WTC11 (cell line): ENCODE measurements around the gene BBLN.

Experiments used
- CBFB ChIP-seq: sonication (generic); formaldehyde crosslinking; IDR thresholded peaks from 2 replicates; pipeline ENCODE4 v1.8.1; 2022; ENCODE audit warnings: mild to moderate bottlenecking, low read depth, missing genetic modification reagents
- ETV6 ChIP-seq: sonication (generic); formaldehyde crosslinking; IDR thresholded peaks from 2 replicates; pipeline ENCODE4 v1.8.1; 2022; ENCODE audit warnings: mild to moderate bottlenecking, missing genetic modification reagents
- FOXJ3 ChIP-seq: sonication (generic); formaldehyde crosslinking; IDR thresholded peaks from 2 replicates; pipeline ENCODE4 v1.9.0; 2021; ENCODE audit warnings: missing genetic modification reagents, mild to moderate bottlenecking, borderline replicate concordance
- FOXK1 ChIP-seq: sonication (generic); formaldehyde crosslinking; IDR thresholded peaks from 2 replicates; pipeline ENCODE4 v1.8.0; 2022; ENCODE audit warnings: mild to moderate bottlenecking, moderate library complexity, missing genetic modification reagents
- MYBL2 ChIP-seq: sonication (generic); formaldehyde crosslinking; IDR thresholded peaks from 2 replicates; pipeline ENCODE4 v1.8.1; 2023; ENCODE audit warnings: mild to moderate bottlenecking, moderate library complexity, missing genetic modification reagents
- NFYB ChIP-seq: sonication (generic); formaldehyde crosslinking; conservative IDR thresholded peaks from 2 replicates; pipeline ENCODE4 v1.8.0; 2022; ENCODE audit warnings: low read depth, missing genetic modification reagents
- NR2C2 ChIP-seq: sonication (generic); formaldehyde crosslinking; IDR thresholded peaks from 2 replicates; pipeline ENCODE4 v1.8.0; 2022; ENCODE audit warnings: mild to moderate bottlenecking, missing genetic modification reagents
- SP1 ChIP-seq: sonication (generic); formaldehyde crosslinking; conservative IDR thresholded peaks from 2 replicates; pipeline ENCODE4 v1.8.1; 2022; ENCODE audit warnings: missing genetic modification reagents
- TEAD4 ChIP-seq: sonication (generic); formaldehyde crosslinking; IDR thresholded peaks from 2 replicates; pipeline ENCODE4 v1.8.0; 2022; ENCODE audit warnings: mild to moderate bottlenecking, missing genetic modification reagents
- TP53 ChIP-seq: sonication (generic); formaldehyde crosslinking; IDR thresholded peaks from 2 replicates; pipeline ENCODE4 v1.8.1; 2023; ENCODE audit warnings: mild to moderate bottlenecking, missing genetic modification reagents
- ZNF121 ChIP-seq: sonication (generic); formaldehyde crosslinking; IDR thresholded peaks from 2 replicates; pipeline ENCODE4 v1.8.0; 2023; ENCODE audit warnings: missing genetic modification reagents
- TF ChIP-seq, protein P1 (sequence below): sonication (generic); formaldehyde crosslinking; IDR thresholded peaks from 2 replicates; pipeline ENCODE4 v1.8.0; 2023; ENCODE audit warnings: mild to moderate bottlenecking, missing genetic modification reagents
- TF ChIP-seq, protein P2 (sequence below): fragments of 200-600 bp; IDR thresholded peaks from 2 replicates; pipeline ENCODE4 v1.8.0; 2022; ENCODE audit warnings: antibody characterized with exemption
- TF ChIP-seq, protein P3 (sequence below): sonication (generic); formaldehyde crosslinking; IDR thresholded peaks from 2 replicates; pipeline ENCODE4 v1.8.1; 2022; ENCODE audit warnings: low read depth, mild to moderate bottlenecking, moderate library complexity, missing genetic modification reagents, borderline replicate concordance

DNA sequence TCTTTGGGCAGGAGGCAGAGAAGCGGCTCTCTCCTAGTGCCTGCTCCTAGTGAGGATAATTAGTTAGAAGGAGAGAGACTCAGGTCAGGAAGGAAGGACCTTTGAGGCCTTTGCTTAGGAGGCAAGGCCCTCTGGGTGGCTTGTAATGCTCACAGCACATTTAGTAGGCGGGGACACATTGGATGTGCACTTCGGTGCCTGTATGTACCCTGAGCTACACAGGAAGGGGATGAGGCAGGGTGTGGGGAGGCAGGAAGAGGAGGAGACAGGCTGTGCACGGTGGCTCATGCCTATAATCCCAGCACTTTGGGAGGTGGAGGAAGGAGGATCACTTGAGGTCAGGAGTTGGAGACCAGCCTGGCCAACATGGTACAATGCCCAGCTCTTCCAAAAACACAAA is 18.0 kb upstream of the BBLN start:
- TF ChIP-seq MYBL2 (CRISPR knock-in tag) (no peak), NFYB (CRISPR knock-in tag) (no peak), NR2C2 (CRISPR knock-in tag) (no peak), TEAD4 (CRISPR knock-in tag) (no peak), ZNF121 (no peak), FOXK1 (CRISPR knock-in tag) (no peak), CBFB (CRISPR knock-in tag) (no peak), SP1 (no peak), FOXJ3 (CRISPR knock-in tag) (no peak), ETV6 (CRISPR knock-in tag) (no peak), TP53 (CRISPR knock-in tag) (no peak)
- TF ChIP-seq, protein P1, sequence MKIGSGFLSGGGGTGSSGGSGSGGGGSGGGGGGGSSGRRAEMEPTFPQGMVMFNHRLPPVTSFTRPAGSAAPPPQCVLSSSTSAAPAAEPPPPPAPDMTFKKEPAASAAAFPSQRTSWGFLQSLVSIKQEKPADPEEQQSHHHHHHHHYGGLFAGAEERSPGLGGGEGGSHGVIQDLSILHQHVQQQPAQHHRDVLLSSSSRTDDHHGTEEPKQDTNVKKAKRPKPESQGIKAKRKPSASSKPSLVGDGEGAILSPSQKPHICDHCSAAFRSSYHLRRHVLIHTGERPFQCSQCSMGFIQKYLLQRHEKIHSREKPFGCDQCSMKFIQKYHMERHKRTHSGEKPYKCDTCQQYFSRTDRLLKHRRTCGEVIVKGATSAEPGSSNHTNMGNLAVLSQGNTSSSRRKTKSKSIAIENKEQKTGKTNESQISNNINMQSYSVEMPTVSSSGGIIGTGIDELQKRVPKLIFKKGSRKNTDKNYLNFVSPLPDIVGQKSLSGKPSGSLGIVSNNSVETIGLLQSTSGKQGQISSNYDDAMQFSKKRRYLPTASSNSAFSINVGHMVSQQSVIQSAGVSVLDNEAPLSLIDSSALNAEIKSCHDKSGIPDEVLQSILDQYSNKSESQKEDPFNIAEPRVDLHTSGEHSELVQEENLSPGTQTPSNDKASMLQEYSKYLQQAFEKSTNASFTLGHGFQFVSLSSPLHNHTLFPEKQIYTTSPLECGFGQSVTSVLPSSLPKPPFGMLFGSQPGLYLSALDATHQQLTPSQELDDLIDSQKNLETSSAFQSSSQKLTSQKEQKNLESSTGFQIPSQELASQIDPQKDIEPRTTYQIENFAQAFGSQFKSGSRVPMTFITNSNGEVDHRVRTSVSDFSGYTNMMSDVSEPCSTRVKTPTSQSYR (CRISPR knock-in tag), result no peak
- TF ChIP-seq, protein P2, sequence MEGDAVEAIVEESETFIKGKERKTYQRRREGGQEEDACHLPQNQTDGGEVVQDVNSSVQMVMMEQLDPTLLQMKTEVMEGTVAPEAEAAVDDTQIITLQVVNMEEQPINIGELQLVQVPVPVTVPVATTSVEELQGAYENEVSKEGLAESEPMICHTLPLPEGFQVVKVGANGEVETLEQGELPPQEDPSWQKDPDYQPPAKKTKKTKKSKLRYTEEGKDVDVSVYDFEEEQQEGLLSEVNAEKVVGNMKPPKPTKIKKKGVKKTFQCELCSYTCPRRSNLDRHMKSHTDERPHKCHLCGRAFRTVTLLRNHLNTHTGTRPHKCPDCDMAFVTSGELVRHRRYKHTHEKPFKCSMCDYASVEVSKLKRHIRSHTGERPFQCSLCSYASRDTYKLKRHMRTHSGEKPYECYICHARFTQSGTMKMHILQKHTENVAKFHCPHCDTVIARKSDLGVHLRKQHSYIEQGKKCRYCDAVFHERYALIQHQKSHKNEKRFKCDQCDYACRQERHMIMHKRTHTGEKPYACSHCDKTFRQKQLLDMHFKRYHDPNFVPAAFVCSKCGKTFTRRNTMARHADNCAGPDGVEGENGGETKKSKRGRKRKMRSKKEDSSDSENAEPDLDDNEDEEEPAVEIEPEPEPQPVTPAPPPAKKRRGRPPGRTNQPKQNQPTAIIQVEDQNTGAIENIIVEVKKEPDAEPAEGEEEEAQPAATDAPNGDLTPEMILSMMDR, result no peak
- TF ChIP-seq, protein P3, sequence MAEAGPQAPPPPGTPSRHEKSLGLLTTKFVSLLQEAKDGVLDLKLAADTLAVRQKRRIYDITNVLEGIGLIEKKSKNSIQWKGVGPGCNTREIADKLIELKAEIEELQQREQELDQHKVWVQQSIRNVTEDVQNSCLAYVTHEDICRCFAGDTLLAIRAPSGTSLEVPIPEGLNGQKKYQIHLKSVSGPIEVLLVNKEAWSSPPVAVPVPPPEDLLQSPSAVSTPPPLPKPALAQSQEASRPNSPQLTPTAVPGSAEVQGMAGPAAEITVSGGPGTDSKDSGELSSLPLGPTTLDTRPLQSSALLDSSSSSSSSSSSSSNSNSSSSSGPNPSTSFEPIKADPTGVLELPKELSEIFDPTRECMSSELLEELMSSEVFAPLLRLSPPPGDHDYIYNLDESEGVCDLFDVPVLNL (CRISPR knock-in tag), result no peak
